Measurements from ENCODE around the gene GPR3. TPM values are rescaled to one million over a fixed set of nuclear protein-coding genes. Genes with fewer than 3 reads are reported as not detected.

Gene GPR3
- total and polyA plus RNA-seq, 11 donors = 0.11 to 3.7 (median 0.53) TPM; not detected in 1

DNA sequence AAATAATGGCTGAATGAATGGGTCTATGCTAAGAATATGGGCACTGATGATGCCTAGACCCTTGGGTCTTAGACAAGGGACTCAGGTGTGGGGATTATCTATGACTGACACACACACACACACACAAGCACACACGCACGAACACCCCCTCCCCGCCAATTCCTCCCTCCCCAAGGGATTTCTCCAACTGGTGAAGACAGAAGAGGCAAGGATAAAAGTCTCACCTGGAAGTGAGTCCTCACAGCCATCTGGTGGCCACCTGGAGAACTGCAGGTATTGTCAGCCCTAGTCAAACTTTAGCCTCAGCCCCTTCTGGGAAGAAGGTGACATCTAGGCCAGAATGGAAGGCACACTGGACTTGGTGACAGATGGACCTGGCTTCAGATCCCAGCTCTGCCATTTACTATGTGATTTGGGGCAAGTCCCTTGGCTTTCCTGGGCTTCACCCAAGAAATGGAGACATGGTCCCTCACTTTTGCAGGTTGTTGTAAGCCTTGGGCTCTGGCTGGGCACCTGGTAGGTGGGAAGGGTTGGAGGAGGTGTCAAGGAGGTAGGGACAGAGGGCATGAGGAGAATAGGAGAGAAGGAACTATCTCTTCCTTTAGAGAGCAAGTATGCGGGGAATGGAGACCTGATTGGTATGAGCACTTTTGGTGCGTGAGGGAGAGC lies 4.0 kb upstream of the GPR3 start:
- H3K4me3 ChIP-seq = no peak overlapping the region
- TF ChIP-seq, protein P1, sequence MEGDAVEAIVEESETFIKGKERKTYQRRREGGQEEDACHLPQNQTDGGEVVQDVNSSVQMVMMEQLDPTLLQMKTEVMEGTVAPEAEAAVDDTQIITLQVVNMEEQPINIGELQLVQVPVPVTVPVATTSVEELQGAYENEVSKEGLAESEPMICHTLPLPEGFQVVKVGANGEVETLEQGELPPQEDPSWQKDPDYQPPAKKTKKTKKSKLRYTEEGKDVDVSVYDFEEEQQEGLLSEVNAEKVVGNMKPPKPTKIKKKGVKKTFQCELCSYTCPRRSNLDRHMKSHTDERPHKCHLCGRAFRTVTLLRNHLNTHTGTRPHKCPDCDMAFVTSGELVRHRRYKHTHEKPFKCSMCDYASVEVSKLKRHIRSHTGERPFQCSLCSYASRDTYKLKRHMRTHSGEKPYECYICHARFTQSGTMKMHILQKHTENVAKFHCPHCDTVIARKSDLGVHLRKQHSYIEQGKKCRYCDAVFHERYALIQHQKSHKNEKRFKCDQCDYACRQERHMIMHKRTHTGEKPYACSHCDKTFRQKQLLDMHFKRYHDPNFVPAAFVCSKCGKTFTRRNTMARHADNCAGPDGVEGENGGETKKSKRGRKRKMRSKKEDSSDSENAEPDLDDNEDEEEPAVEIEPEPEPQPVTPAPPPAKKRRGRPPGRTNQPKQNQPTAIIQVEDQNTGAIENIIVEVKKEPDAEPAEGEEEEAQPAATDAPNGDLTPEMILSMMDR (IDR thresholded peaks at IDR 0.05) = peak; percentile 77 to 90 (median 84)
- no peak for TF ChIP-seq POLR2A (IDR thresholded peaks at IDR 0.05)
- 37 to 43% (median 42%) methylated on average over 5 of the region's 5 CpGs for WGBS, 4 donors
- DNase-seq (peak in 4 of 5 donors; percentile 58 to 69 (median 68)), ATAC-seq (peak in 1 of 4 donors; percentile 20)
- intact Hi-C loops (cut with DNase I) = loop anchor here in 4 of 10 donors (2.0 to 10.0 kb wide), 5 partner anchors 22 to 286 kb away; partner anchors contain the start of gene MAP3K6 (in 1 of the 4)
- H3K36me3 ChIP-seq = no peaks in the 10 kb centered on the region
- peaks cover 7 to 30% (median 17%) of the 10 kb centered on the region in 12 donors for H3K4me1 ChIP-seq
- no peaks in the 10 kb centered on the region for H3K9me3 ChIP-seq
- H3K27ac ChIP-seq = peak overlapping the region in 5 of 12 donors; percentile 3 to 64 (median 11)
- H3K27me3 ChIP-seq = no peaks in the 10 kb centered on the region

DNA sequence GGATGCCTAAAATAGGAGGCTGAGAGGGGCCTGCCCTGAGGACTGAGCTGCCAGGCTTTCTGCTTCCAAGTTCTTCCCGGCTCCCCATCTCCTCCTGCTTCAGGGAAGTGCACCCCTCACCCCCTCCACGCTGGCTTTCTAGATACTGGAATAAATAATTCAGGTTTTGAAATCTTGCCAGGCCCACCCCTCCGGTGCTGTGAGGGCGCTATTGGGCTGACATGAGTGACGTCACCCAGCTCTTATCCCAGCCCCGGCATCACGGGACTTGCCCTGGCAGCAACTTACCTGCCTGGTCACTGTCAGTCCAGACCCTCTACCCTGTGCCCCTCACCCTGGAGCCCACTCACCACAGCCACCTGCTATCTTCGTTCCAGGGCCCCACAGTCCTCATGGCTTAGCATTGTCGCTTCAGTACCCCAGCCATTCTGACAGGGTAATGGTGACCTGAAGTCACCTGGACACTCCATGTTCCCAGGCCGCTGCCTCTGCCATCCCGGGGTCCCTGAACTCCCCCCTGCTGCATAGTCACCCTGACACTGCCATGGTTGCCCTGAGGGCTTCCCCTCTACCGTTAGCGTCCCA lies 819 bp upstream of the GPR3 start:
- Histone ChIP-seq H3K4me1 (peaks cover 7 to 45% (median 23%) of the 10 kb centered on the region in 12 donors), H3K27ac (peak overlapping the region in 11 of 12 donors; percentile 51 to 83 (median 71)), H3K27me3 (no peaks in the 10 kb centered on the region), H3K9me3 (no peaks in the 10 kb centered on the region), H3K36me3 (no peaks in the 10 kb centered on the region), H3K4me3 (peak overlapping the region in 10 of 12 donors; percentile 33 to 78 (median 59))
- TF ChIP-seq, protein P1 (IDR thresholded peaks at IDR 0.05) = peak in 4 of 12 donors; percentile 17 to 31 (median 22)
- no peak for TF ChIP-seq POLR2A (IDR thresholded peaks at IDR 0.05)
- peak in 4 of 5 donors; percentile 62 to 83 (median 72) for DNase-seq
- peak; percentile 51 to 68 (median 52) for ATAC-seq
- intact Hi-C loops (cut with DNase I) = loop anchor here in 9 of 10 donors (2.0 to 10.0 kb wide), 10 partner anchors 27 to 347 kb away; no protein-coding TSS in a partner anchor
- WGBS, 4 donors = 7 to 10% (median 9%) methylated on average over 12 to 13 of the region's 13 CpGs

DNA sequence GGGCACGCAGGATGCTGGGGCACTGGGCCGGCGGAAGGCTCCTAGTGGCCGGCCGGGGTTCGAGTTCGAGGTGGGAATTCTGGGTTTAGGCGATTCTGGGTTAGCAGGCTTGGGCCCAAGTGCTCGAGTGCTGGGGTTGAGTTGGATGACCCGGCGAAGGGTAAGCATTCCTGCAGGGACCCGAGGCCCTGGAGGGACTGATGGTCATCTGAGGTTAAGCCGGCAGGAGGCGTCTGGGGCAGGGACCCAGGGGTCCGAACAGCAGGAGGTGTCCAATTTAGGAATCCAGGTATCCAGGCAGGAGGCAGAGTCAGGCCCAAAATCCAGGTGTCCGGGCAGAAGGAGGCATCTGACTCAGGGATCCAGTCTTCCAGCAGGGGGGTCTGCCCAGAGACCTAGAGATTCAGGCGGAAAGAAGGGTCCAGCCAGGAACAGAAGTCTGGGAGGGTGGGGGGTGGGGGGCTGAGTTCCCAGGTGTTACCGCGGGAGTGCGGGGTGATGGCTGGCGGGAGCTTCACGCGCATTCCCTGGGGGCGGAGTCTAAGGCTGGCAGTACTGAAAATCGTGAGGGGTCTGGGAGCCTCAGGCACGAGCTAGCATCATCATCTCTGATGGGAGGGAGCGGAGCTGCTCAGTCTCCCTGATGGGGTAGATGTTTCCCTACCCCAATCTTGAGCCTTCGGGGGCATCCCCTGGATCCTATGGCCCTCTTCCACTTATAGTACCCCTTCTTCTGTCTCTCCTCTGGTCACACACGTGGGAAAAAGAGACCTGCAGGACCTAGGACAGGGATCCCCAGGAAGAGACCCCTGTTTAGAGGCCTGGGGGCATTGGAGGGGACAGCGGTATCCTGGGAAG lies 585 bp downstream of the GPR3 start:
- intact Hi-C loops (cut with DNase I) = loop anchor here in 9 of 10 donors (2.0 to 10.0 kb wide), 10 partner anchors 28 to 348 kb away; no protein-coding TSS in a partner anchor
- no peak for ATAC-seq
- Histone ChIP-seq H3K36me3 (no peaks in the 10 kb centered on the region), H3K27me3 (no peaks in the 10 kb centered on the region), H3K27ac (peak overlapping the region in 11 of 12 donors; percentile 51 to 83 (median 71)), H3K4me1 (peaks cover 7 to 58% (median 31%) of the 10 kb centered on the region in 12 donors), H3K4me3 (peak overlapping the region; percentile 32 to 78 (median 58)), H3K9me3 (no peaks in the 10 kb centered on the region)
- TF ChIP-seq, protein P1 (IDR thresholded peaks at IDR 0.05) = no peak
- no peak for TF ChIP-seq POLR2A (IDR thresholded peaks at IDR 0.05)
- DNase-seq = no peak
- WGBS, 4 donors = 41 to 70% (median 46%) methylated on average over 17 to 30 of the region's 30 CpGs
